WTC11 (cell line): Measurements from ENCODE around the gene LPP.

Experiments used
- CREB1 ChIP-seq: sonication (generic); formaldehyde crosslinking; IDR thresholded peaks from 2 replicates; pipeline ENCODE4 v1.8.0; 2023; ENCODE audit warnings: mild to moderate bottlenecking, missing genetic modification reagents
- TF ChIP-seq, protein P1 (sequence below): fragments of 200-600 bp; IDR thresholded peaks from 2 replicates; pipeline ENCODE4 v1.8.0; 2022; ENCODE audit warnings: antibody characterized with exemption

DNA sequence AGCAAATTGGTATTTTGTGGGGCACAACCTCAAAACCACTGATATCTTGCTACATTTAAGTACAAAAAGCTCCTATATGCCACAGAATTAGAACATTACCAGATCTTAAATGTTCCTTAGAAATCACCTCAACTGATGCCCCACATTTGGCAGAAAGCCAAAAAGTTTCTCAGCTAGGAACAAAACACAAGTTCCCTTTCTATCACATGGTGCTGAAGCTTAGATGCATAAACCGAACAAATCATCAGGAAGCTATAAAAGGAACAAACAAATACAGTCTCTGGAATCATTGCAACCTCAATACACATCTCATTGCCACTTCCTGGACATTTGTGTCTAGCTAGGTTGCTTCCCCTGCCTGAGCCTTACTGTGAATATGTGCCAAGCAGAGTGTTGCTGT is 492.6 kb downstream of the LPP start:
- TF ChIP-seq, protein P1, sequence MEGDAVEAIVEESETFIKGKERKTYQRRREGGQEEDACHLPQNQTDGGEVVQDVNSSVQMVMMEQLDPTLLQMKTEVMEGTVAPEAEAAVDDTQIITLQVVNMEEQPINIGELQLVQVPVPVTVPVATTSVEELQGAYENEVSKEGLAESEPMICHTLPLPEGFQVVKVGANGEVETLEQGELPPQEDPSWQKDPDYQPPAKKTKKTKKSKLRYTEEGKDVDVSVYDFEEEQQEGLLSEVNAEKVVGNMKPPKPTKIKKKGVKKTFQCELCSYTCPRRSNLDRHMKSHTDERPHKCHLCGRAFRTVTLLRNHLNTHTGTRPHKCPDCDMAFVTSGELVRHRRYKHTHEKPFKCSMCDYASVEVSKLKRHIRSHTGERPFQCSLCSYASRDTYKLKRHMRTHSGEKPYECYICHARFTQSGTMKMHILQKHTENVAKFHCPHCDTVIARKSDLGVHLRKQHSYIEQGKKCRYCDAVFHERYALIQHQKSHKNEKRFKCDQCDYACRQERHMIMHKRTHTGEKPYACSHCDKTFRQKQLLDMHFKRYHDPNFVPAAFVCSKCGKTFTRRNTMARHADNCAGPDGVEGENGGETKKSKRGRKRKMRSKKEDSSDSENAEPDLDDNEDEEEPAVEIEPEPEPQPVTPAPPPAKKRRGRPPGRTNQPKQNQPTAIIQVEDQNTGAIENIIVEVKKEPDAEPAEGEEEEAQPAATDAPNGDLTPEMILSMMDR, result no peak
- no peak for TF ChIP-seq CREB1 (CRISPR knock-in tag)
